Measurements from ENCODE around the gene GP5. TPM values are rescaled to one million over a fixed set of nuclear protein-coding genes. Genes with fewer than 3 reads are reported as not detected.

GP5 gene
- total and polyA plus RNA-seq, 2 of the 13 experiments (the other 11 are each of a cell fraction or from before 2014, with no cell fraction given), result not detected

GRCh38 chr3:194351080-194351672 is 47.9 kb downstream of the GP5 start, which contains the start of gene CPN2 (continued):
- TF ChIP-seq STAT5B (CRISPR knock-in tag; IDR thresholded peaks at IDR 0.05) (no peak), PRMT3 (CRISPR knock-in tag; IDR thresholded peaks at IDR 0.05; ENCODE audit: borderline replicate concordance, low read depth) (no peak), ZNF333 (CRISPR knock-in tag; IDR thresholded peaks at IDR 0.05; ENCODE audit: borderline replicate concordance) (0 out of 2 replicates have a peak, but pooled peaks have one; percentile 23), GATAD2A (CRISPR knock-in tag; IDR thresholded peaks at IDR 0.05) (peak; percentile 73), IKZF5 (CRISPR knock-in tag; IDR thresholded peaks at IDR 0.05) (no peak), ZNF792 (CRISPR knock-in tag; IDR thresholded peaks at IDR 0.05) (peak; percentile 63; the same call in 1 of the 2 replicates), DDIT3 (CRISPR knock-in tag; IDR thresholded peaks at IDR 0.05) (no peak), ZFYVE20 (CRISPR knock-in tag; IDR thresholded peaks at IDR 0.05; ENCODE audit: borderline replicate concordance, low read depth) (no peak), E2F5 (CRISPR knock-in tag; conservative IDR thresholded peaks at IDR 0.05) (no peak; the same call in 1 of the 2 replicates), ZNF318 (CRISPR knock-in tag; IDR thresholded peaks at IDR 0.05) (peak; percentile 61; the same call in 1 of the 2 replicates), RBM39 (IDR thresholded peaks at IDR 0.05; ENCODE audit: low read depth, low read length, poor library complexity, severe bottlenecking) (peak; percentile 61), ETS1 (CRISPR knock-in tag; IDR thresholded peaks at IDR 0.05) (no peak), CREB1 (IDR thresholded peaks at IDR 0.05) (no peak), CREB1 (CRISPR knock-in tag; IDR thresholded peaks at IDR 0.05) (no peak), RFX5 (IDR thresholded peaks at IDR 0.05; ENCODE audit: low read depth, low read length) (no peak), RFX3 (CRISPR knock-in tag; IDR thresholded peaks at IDR 0.05) (no peak), EP300 (IDR thresholded peaks at IDR 0.05; ENCODE audit: low read depth in 2 of 2, low read length in 2 of 2) (peak in 1 of 2 experiments; percentile 42; a peak in 1 of 4 replicates), EP300 (CRISPR knock-in tag; IDR thresholded peaks at IDR 0.05; ENCODE audit: borderline replicate concordance) (no peak; the same call in 1 of the 2 replicates)
